GM21447 (cell line): ENCODE results near the gene BID.
A peak's percentile ranks its signal among the peaks of the same experiment; 100 is the strongest.
"Not testable (repeated sequence)": the region's sequence is repeated elsewhere in the genome, so short reads cannot be mapped to it uniquely, and the experiment has no call there.

Source experiments
- ATAC-seq: cut with Tn5 transposase; IDR thresholded peaks from one replicate; pipeline ENCODE4 v1.9.1; 2021; ENCODE audit not compliant: unreplicated experiment

Gene BID

GRCh38 chr22:17770180-17771077 is 3.8 kb downstream of the BID start:
- ATAC-seq: no peak

DNA sequence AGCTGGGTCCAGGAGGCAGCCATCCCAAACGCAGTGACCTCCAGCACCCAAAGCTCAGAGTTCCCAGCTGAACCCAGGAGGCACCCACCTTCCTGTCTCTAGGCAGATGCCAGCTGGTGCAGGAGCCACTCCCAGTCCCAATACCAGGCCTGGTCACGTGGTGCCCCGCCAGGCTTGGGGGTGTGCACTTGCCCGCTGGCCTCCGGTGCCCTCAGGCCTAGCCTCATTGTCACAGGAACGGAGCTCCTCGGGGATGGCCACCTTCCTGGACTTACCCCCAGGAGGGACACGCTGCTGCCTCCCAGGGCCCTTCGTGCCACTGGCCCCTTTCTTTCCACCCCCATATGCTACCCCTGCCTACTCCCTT is 4.6 kb downstream of the BID start:
- no peak for ATAC-seq

- no peak for ATAC-seq
Measured at GRCh38 chr22:17769013-17769715, 5.1 kb downstream of the BID start.

DNA sequence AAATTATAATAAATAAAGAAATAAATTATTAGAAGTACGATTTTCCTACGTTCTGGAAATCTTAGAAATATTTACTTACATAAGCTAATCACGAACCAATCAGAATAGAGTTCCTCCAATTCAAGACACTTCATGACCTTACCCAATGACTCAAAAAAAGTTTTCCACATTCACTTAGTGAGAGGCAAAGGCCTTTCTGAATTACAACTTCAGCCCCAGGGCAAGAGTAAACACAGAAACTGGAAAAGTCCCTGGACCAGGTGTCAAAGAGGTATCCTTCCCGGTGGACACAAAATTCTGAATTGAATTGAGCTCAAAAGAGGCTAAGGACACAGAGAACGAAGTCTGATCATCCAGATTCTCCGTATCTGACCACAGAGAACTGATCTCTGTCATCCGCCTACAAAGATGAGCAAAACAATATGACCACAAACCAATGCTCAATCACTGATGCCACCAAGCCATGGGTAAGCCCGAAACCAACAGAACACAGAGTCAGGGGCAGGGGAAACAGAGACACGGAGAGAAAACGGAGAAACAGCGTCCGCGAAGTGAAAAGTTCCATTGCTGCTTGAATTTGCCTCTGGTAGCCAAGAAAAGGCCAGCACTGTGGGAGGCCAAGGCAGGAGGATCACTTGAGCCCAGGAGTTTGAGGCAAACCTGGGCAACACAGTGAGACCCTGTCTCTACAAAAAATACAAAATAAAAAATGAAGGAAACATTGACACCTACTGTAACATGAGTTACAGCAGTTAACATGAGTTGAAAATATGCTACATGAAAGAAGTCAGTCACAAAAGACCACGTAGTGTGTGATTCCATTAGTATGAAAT is 6.8 kb downstream of the BID start:
- ATAC-seq: peak; percentile 49

DNA sequence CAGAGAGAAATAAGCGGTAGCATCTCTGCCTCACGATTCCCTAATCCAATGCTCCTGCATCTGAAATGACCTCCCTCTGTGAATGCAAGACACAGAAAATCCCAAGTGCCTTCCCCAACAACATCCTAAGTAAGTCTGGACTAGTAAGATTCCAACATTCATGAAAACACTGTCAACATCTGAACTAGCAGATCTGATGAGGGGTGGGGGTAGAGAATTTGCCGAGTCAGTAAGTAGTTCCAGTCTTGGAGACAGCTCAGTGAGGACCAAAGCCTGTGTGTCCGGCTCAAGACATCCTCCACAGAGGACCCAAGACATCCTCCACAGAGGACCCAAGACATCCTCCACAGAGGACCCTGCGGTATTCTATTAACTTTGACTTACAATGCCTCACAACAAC is 9.4 kb downstream of the BID start:
- not testable (repeated sequence) for ATAC-seq

- no peak for ATAC-seq
Measured at GRCh38 chr22:17764036-17764435, 10.2 kb downstream of the BID start.

DNA sequence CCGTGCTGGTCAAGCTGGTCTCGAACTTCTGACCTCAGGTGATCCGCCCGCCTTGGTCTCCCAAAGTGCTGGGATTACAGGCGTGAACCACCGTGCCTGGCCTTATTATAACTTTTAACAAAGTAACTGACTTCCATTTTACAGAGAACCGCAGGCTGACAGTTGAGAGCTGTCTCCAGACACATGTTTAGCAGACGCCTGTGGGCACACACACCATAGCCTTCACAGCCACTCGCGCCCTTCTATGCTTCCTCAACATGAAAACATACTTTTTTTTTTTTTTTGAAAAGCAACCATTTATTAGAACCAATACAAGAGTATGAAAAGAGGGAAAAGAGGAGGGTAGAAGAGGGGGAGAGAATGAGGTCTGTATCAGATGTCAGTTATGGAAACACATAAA is 10.8 kb downstream of the BID start:
- not testable (repeated sequence) for ATAC-seq

DNA sequence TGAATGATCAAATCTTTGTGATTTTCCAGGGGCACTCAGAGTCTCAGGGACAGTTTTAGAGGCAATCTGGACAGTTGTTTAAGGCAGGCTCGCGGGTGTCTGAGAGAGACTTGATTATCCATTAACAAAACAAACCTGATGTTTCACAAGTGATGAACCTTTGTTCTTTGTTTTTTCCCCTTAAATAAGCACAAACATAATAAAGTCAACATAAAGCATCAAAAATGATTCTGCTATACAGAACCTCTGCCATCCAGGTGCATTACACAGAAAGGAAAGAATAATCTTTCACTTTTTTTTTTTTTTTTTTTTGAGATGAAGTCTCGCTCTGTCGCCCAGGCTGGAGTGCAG is 13.2 kb downstream of the BID start:
- no peak for ATAC-seq

DNA sequence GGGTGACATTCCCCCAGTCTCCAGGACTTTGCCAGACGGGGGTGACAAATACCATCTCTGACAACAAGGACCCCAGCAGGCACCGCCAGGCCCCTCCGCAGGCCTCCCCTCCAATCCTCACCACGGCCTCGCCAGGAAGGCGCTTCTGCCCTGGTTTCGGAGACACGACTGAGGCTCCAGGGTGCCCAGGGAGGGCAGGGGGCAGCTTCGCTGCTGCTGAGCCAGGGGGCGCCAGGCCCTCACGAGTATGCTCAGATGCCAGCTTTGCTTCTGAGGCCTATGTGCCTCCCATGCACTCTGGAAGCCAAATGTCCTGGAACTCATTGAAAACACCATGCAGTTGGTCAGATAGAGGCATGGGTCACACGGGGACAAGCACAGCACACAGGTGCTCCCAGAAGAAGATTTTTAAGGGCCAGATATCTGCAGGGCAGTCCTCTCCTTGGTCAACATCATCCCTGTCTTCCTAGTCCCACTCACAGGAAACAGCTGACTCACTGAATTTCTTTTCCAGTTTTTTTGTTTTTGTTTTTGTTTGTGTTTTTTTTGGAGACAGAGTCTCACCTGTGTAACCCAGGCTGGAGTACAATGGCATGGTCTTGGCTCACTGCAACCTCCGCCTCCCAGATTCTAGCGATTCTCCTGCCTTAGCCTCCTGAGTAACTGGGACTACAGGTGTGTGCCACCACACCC is 19.9 kb downstream of the BID start:
- ATAC-seq: no peak

DNA sequence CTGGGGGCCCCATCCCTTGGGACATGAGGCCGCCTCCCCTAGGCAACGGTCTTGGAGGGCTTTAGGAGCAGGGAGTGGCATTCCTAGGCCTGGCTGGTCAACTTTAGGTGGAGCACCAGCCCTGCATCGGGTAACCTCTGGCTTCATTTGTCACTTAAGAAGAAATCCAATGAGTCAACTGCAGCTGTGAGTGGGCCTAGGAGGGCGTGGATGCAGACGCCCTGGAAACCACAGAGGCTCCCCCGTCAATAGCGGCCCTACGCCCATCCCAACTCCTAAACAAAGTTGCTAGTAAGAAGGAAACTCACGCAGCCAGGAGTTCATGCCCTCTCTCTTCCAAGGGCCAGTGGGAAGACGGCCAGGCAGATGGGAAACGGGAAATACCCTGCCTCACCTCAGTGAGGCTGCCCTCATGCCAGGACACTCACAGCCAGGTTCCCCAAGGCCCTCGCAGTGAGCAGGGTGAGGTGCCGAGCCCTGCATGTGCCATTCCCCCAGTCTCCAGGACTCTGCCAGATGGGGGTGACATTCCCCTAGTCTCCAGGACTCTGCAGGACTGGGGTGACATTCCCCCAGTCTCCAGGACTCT is 20.8 kb downstream of the BID start:
- ATAC-seq: no peak

DNA sequence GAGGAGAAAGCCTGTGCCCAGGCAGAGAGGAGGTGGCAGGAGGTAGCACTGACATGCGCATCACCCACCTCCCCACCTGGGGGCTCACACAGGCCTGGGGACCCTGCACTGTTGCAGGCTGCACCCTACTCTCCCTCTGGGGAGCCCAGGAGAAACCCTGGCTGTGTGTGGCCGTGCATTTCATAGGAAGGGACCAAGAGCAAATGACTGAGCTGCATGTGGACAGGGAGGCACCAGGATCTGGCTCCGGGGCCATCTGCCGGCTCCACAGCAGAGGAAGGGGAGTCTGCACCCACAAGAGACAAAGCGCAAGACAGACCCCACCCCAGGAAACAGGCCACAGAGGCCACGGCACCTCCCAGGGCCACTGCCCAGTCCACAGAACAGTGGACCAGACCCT is 22.7 kb downstream of the BID start:
- ATAC-seq: no peak

- no peak for ATAC-seq
Measured at GRCh38 chr22:17749605-17750395, 24.5 kb downstream of the BID start.

DNA sequence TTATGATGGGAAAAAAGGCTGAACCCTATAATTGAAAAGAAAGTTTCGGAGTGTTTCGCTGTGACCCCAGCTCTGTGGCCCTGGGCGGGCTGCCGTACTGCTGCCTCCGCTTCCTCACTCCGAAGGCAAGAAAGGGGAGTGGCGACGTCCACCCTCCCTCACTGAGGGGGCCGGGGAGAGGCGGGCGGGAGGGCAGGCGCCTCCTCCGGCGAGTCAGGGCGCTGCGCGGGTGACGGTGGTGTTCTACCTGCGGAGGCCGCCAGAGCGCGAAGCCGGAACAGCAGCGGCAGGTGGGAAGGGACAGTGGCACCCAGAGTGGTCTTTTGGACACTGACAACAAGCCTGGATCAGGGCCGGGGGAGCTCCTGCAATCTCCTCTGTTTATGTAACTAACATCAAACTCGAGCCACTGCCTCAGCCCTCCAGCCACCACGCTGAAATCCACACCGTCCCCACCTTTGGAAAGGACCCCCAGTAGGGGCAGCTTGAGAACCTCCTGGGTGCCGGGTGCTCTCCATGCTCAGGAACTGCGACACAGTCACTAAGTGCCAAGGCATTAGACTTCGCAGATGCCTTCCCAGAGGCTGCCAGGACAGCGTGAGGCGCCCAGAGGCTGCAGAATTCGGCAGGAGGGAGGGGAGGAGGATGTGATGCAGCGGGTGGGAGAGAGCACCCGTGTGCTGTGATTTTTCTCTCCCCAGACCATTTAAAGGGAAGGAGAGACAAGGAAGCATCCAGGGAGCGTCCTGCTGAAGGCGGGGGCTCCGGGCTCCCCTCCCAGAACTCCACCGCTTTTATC is 25.5 kb downstream of the BID start:
- ATAC-seq: no peak

GRCh38 chr22:17746916-17747315 is 27.4 kb downstream of the BID start:
- ATAC-seq: no peak

GRCh38 chr22:17744430-17744829 is 29.8 kb downstream of the BID start:
- no peak for ATAC-seq

DNA sequence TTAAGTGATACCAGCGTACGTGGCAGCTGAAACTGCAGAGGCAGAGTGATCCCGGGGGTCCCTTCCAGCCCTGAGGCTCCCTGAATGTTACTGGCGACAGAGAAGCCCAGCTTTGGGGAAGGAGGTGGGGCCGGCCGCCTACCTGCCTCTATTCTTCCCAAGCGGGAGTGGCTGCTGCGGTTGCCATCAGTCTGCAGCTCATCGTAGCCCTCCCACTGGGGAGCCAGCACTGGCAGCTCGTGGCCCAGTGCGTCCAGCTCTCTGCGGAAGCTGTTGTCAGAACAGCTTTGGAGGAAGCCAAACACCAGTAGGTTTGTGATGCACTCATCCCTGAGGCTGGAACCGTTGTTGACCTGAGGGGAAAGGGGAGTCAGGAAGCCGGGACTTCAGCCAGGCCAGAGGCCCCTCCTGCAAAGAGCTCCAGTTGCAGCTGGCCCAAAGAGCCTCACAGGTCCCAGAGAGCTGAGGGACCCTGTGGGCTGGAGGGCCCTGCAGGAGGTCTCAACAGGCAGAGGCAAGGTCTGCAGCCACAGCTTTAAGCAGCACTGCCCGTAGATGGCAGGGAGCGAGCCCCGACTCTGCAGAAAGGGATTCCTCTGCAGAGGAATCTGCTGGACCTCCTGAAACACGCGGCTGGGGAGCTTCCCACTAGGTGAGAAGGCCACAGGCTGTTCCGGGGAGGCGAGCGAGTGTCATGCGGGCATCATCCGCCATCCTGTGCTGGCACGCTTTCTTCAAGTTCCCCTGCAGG is 30.4 kb downstream of the BID start:
- no peak for ATAC-seq

- peak; percentile 58 for ATAC-seq
Measured at GRCh38 chr22:17742527-17742902, 31.8 kb downstream of the BID start.

DNA sequence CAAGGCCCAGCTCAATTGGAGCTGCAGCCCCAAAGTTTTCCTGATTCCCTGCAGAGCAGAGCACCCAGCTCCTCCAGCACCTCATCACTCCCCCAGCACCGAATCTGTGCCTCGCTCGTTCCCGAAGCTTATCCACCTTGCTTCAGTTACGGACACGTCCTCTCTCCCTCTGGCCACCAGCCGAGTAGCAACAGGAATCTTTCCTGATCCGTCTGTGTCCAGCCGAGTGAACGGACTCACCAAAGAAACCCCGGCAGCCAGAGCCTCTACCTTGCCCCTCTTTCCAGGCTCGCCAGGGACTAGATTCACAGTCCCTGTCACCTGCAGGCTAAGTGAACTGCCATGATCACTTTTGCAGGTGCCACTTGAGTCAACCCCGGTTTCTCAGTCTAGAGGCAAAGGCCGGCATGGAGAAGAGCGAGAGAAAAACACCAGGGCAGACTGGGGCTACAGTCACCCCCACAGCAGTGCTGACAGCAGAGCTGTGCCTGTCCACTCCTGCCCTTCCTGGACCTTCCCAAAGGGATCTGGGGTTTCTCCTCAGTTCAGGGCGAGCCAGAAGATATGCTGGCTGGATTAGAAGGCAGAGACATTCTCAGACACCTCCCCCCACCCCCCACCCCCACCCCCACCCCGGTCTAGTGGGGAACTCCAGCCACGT is 32.3 kb downstream of the BID start:
- ATAC-seq: no peak
